ENCODE data around the gene EPHX1. TPM values are rescaled to one million over a fixed set of nuclear protein-coding genes. Genes with fewer than 3 reads are reported as not detected.

The EPHX1 gene
- total RNA-seq, 1 experiment from 2014 or later: 35.8 TPM

DNA sequence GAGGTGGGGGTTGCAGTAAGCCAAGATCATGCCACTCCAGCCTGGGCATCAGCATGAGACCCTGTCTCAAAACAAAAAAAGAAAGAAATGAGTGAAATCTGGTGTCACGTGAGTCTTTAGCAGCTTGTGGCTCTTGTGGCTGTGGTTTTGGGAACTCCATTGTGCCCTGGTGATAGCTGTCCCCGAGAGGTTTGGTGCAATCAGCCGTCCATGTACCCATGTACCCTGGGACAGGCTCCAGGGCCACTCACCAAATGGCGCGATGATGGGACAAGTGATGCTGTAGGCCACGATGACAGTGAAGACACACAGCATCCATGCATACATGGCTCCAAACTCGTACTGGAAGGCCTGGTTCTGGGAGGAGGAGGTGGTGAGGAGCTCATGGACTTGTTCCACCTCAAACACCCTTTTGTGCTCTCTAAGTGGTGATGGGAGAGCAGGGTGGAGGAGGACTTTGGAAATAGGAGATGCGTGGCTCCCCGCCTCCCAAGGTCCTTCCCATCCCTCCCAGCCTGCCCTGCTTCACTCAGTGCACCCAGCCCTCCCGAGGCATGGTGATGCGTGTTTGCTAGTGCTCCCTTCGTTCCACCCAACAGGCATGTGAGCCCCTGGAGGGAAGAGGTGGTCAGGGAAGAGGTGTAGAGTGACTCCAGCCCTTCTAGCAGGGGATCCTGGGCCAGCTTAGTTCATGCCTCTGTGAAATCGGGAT, 42.6 kb downstream of the EPHX1 start:
- BruUV-seq (replicated peaks): no TSS peak

DNA sequence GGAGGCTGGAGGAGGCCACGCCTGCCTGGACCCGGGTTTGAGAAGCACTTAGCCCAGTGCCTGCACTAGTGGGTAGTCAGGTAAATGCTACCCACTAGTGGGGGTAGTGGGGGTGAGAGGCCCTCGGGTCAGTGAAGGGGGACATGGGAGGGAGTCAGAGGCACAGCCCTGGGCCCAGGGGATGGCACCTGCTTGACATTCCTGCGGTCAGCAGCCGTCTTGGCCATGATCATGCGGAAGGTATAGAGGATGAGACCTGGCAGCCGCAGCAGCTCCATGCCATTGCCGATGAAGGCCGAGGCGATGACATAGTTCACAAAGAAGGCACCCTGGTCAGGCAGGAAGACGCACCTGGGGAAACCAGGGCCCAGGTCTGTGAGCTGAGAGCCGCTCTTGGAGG, 43.5 kb downstream of the EPHX1 start:
- no peak overlapping the region for H3K4me3 Mint-ChIP-seq (ENCODE audit: unreplicated experiment)
- intact Hi-C loops (cut with micrococcal nuclease): no loop called here

More for the DNA sequence above, 42.6 kb downstream of the EPHX1 start:
- intact Hi-C loops (cut with micrococcal nuclease): no loop called here
- DNase-seq (ENCODE audit: unreplicated experiment): no peak
- Mint-ChIP-seq H3K9me3 (ENCODE audit: unreplicated experiment) (no peaks in the 10 kb centered on the region), H3K27me3 (ENCODE audit: insufficient read depth, unreplicated experiment) (no peaks in the 10 kb centered on the region), H3K4me3 (ENCODE audit: unreplicated experiment) (no peak overlapping the region), H3K4me1 (ENCODE audit: insufficient read depth, unreplicated experiment) (no peaks in the 10 kb centered on the region), H3K27ac (ENCODE audit: low read depth, unreplicated experiment) (no peak overlapping the region), H3K36me3 (ENCODE audit: insufficient read depth, unreplicated experiment) (peaks cover 35% of the 10 kb centered on the region)
- ChIA-PET CTCF (interaction anchor here (0.7 to 6.2 kb wide), 5 partner anchors 13 to 377 kb away, joined by 3 to 42 read pairs (median 4); no protein-coding TSS in a partner anchor), POLR2A (interaction anchor here (0.6 to 1.4 kb wide), 10 partner anchors 11 to 698 kb away, joined by 3 to 4 read pairs (median 3); partner anchors contain the start of gene PYCR2)
- TF ChIP-seq, protein P1, sequence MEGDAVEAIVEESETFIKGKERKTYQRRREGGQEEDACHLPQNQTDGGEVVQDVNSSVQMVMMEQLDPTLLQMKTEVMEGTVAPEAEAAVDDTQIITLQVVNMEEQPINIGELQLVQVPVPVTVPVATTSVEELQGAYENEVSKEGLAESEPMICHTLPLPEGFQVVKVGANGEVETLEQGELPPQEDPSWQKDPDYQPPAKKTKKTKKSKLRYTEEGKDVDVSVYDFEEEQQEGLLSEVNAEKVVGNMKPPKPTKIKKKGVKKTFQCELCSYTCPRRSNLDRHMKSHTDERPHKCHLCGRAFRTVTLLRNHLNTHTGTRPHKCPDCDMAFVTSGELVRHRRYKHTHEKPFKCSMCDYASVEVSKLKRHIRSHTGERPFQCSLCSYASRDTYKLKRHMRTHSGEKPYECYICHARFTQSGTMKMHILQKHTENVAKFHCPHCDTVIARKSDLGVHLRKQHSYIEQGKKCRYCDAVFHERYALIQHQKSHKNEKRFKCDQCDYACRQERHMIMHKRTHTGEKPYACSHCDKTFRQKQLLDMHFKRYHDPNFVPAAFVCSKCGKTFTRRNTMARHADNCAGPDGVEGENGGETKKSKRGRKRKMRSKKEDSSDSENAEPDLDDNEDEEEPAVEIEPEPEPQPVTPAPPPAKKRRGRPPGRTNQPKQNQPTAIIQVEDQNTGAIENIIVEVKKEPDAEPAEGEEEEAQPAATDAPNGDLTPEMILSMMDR (IDR thresholded peaks at IDR 0.05; ENCODE audit: unreplicated experiment): no peak

DNA sequence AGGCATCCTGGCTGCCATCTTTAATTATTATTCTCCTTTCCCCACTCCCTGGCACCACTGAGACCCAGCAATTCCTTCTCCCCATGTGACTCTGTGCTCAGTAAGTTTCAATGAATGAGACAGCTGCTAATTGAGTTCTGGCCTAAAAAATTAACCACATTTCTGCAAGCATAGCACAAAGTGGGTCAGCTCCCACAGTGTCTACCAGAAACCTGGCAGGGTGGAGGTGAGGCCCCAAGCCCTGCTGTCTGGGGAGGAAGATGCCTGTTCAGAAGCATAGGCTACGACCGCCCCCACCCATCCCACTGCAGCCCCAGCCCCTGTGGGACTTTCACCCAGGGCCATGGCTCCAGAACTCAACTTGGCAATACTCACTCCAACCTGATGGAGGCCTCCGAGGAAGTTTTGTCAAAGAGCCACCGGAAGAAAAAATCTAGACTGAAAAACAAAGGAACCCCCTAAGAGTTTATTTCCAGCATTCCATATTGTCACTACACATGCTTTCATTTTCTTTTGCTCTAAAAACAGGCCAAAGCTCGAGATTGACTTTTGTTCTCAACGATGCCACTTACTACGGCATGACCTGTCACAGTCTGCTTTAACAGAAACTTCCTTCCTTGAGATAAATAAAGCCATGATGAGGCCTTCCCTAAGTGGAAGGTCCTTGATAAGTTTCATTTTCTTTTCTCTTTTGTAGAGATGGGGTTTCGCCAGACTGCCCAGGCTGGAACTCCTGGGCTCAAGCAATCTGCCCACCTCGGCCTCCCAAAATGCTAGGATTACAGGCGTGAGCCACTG, 45.8 kb downstream of the EPHX1 start:
- Mint-ChIP-seq H3K9me3 (ENCODE audit: unreplicated experiment) (no peaks in the 10 kb centered on the region), H3K36me3 (ENCODE audit: insufficient read depth, unreplicated experiment) (peaks cover 40% of the 10 kb centered on the region), H3K4me1 (ENCODE audit: insufficient read depth, unreplicated experiment) (no peaks in the 10 kb centered on the region), H3K27me3 (ENCODE audit: insufficient read depth, unreplicated experiment) (no peaks in the 10 kb centered on the region), H3K27ac (ENCODE audit: low read depth, unreplicated experiment) (no peak overlapping the region), H3K4me3 (ENCODE audit: unreplicated experiment) (no peak overlapping the region)
- intact Hi-C loops (cut with micrococcal nuclease): no loop called here
- no TSS peak for BruUV-seq (replicated peaks)
- POLR2A ChIA-PET: interaction anchor here (0.6 to 1.5 kb wide), 6 partner anchors 10 to 823 kb away, joined by 3 to 4 read pairs (median 4); partner anchors contain the start of gene TMEM63A
- CTCF ChIA-PET: interaction anchor here (0.6 to 6.2 kb wide), 15 partner anchors 9 to 381 kb away, joined by 3 to 42 read pairs (median 4); partner anchors contain the start of genes EPHX1 and SRP9
- DNase-seq (ENCODE audit: unreplicated experiment): no peak
- TF ChIP-seq, protein P1 (IDR thresholded peaks at IDR 0.05; ENCODE audit: unreplicated experiment): no peak

More for the DNA sequence above, 43.5 kb downstream of the EPHX1 start:
- Mint-ChIP-seq H3K27me3 (ENCODE audit: insufficient read depth, unreplicated experiment) (no peaks in the 10 kb centered on the region), H3K9me3 (ENCODE audit: unreplicated experiment) (no peaks in the 10 kb centered on the region), H3K4me1 (ENCODE audit: insufficient read depth, unreplicated experiment) (no peaks in the 10 kb centered on the region), H3K27ac (ENCODE audit: low read depth, unreplicated experiment) (no peak overlapping the region), H3K36me3 (ENCODE audit: insufficient read depth, unreplicated experiment) (peaks cover 35% of the 10 kb centered on the region)
- TF ChIP-seq, protein P1 (IDR thresholded peaks at IDR 0.05; ENCODE audit: unreplicated experiment): no peak
- POLR2A ChIA-PET: interaction anchor here (0.7 to 1.4 kb wide), 6 partner anchors 17 to 77 kb away, joined by 3 read pairs; partner anchors contain the start of genes PYCR2 and TMEM63A
- no TSS peak for BruUV-seq (replicated peaks)
- no peak for DNase-seq (ENCODE audit: unreplicated experiment)
- CTCF ChIA-PET: interaction anchor here (0.6 to 6.2 kb wide), 5 partner anchors 28 to 533 kb away, joined by 3 to 42 read pairs (median 3); partner anchors contain the start of gene SRP9

DNA sequence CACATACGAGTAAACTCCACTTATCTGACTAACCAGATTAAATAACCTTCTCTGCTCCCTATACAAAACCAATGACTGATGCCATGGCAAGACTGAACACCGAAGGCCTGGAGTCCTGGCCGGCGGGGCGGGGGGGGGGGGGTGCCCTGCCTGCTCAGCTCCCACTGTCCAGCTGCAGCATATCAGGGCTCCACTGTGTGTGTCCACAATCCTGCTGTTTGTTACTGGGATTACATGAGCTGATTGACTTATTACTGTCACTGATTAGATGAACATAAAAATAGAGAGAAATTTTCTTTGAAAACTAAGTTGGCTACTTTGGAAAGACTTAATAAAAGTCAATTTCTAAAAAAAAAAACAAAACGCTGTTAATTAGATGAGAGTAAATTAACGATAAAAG, 47.3 kb downstream of the EPHX1 start:
- Mint-ChIP-seq H3K27ac (ENCODE audit: low read depth, unreplicated experiment) (no peak overlapping the region), H3K4me3 (ENCODE audit: unreplicated experiment) (no peak overlapping the region), H3K36me3 (ENCODE audit: insufficient read depth, unreplicated experiment) (peaks cover 35% of the 10 kb centered on the region), H3K27me3 (ENCODE audit: insufficient read depth, unreplicated experiment) (no peaks in the 10 kb centered on the region), H3K4me1 (ENCODE audit: insufficient read depth, unreplicated experiment) (no peaks in the 10 kb centered on the region), H3K9me3 (ENCODE audit: unreplicated experiment) (no peaks in the 10 kb centered on the region)
- intact Hi-C loops (cut with micrococcal nuclease): no loop called here
- TF ChIP-seq, protein P1 (IDR thresholded peaks at IDR 0.05; ENCODE audit: unreplicated experiment): no peak
- BruUV-seq (replicated peaks): no TSS peak
- ChIA-PET CTCF (interaction anchor here (0.6 to 3.1 kb wide), 10 partner anchors 11 to 383 kb away, joined by 3 to 13 read pairs (median 4); partner anchors contain the start of gene SRP9), POLR2A (interaction anchor here (1.0 to 2.0 kb wide), 2 partner anchors 65 to 67 kb away, joined by 3 to 7 read pairs; partner anchors contain the start of gene PYCR2)
- DNase-seq (ENCODE audit: unreplicated experiment): no peak

Data from MCF 10A (cell line).